ENCODE results near the gene KCTD16. TPM values are rescaled to one million over a fixed set of nuclear protein-coding genes. Genes with fewer than 3 reads are reported as not detected.

KCTD16 gene
- total RNA-seq (2022; extraction: Qiagen RNA extraction; ENCODE audit: low read depth), result 0.02 to 0.08 TPM (median 0.04 TPM) in 4 of 5 replicates, not detected in the other

DNA sequence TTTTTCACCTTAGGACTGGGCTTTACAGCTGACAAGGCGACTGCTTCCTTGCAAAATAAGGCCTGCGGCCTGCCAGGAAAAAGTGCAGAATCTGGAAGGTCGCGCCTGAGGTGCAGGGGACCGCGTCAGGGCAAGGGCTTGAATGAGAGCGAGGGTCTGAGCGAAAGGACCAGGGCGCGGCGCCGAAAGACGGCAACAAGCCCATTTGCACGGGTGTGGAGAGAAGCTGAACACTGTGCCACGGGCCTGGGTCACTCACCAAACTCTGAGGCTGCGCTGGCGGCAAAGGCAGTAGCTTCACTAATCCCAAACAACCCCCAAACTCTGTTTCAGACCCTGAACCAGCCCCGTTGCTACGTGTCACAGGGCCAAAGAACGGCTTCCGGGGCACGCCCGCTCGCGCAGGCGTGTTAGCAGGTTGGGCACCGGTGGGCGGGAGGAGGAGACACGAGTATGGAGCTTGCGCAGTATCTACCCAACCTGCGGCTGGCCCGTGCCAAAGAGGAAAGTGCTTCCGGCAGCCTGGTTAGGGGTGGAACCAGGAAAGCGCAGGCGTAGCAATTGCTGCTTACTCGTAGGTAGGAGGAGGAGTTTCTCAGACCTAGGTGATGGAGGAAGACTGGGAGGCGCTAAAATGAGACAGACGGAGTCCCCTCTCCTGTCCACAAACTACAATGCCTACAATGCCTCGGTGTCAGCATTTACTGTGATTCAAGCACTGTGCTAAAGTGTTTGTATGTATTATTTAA is at the start of gene KCTD16, which contains the start of gene YIPF5:
Gene KCTD16 (plus strand): TSS at position 598 of the 749 bp plus-strand sequence.
Gene YIPF5 (minus strand): TSS at position 384 of the 749 bp plus-strand sequence. CDS start 704 bp downstream, outside the sequence.

Other genes starting within 250 kb of the KCTD16 start
- gene YIPF5, start 214 bp upstream of the KCTD16 start, total RNA-seq (2022; extraction: Qiagen RNA extraction; ENCODE audit: low read depth), result 59.7 to 89.5 TPM (median 71.0 TPM) in 5 replicates